ENCODE data around the gene RCE1.

DNA sequence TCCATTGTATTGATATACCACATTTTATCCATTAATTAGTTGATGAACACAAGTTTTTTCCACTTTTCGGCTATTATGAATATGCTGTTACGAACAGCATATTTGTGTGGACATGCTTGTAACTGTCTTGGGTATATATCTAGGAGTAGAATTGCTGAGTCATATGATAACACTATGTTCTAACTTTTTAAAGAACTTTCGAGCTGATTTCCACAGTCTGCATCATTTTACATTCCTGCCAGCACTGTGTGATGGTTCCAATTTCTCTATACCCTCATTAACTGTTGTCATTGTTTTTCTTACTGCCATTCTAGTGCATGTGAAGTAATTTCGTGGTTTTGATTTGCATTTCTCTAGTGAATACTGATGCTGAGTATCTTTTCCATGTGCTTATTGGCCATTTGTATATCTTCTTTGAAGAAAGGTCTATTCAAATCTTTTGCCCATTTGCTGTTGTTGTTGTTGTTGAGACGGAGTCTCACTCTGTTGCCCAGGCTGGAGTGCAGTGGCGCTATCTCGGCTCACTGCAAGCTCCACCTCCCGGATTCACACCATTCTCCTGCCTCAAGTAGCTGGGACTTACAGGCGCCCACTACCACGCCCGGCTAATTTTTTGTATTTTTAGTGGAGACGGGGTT, 7.4 kb upstream of the RCE1 start:
- TF ChIP-seq, protein P1, sequence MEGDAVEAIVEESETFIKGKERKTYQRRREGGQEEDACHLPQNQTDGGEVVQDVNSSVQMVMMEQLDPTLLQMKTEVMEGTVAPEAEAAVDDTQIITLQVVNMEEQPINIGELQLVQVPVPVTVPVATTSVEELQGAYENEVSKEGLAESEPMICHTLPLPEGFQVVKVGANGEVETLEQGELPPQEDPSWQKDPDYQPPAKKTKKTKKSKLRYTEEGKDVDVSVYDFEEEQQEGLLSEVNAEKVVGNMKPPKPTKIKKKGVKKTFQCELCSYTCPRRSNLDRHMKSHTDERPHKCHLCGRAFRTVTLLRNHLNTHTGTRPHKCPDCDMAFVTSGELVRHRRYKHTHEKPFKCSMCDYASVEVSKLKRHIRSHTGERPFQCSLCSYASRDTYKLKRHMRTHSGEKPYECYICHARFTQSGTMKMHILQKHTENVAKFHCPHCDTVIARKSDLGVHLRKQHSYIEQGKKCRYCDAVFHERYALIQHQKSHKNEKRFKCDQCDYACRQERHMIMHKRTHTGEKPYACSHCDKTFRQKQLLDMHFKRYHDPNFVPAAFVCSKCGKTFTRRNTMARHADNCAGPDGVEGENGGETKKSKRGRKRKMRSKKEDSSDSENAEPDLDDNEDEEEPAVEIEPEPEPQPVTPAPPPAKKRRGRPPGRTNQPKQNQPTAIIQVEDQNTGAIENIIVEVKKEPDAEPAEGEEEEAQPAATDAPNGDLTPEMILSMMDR (tag by site-specific recombination; IDR thresholded peaks at IDR 0.05): no peak
- TF ChIP-seq TCF7L2 (IDR thresholded peaks at IDR 0.05; ENCODE audit: borderline replicate concordance, low read depth, low read length) (no peak), SP3 (tag by site-specific recombination; IDR thresholded peaks at IDR 0.05) (no peak), SETDB1 (IDR thresholded peaks at IDR 0.05; ENCODE audit: insufficient read length, low read length) (no peak), ZNF404 (tag by site-specific recombination; IDR thresholded peaks at IDR 0.05) (no peak), SCRT1 (tag by site-specific recombination; IDR thresholded peaks at IDR 0.05; ENCODE audit: borderline replicate concordance) (no peak), ZBTB8A (tag by site-specific recombination; IDR thresholded peaks at IDR 0.05) (no peak), KLF16 (tag by site-specific recombination; IDR thresholded peaks at IDR 0.05) (no peak), SP2 (tag by site-specific recombination; IDR thresholded peaks at IDR 0.05) (no peak)
- TF ChIP-seq, protein P2, sequence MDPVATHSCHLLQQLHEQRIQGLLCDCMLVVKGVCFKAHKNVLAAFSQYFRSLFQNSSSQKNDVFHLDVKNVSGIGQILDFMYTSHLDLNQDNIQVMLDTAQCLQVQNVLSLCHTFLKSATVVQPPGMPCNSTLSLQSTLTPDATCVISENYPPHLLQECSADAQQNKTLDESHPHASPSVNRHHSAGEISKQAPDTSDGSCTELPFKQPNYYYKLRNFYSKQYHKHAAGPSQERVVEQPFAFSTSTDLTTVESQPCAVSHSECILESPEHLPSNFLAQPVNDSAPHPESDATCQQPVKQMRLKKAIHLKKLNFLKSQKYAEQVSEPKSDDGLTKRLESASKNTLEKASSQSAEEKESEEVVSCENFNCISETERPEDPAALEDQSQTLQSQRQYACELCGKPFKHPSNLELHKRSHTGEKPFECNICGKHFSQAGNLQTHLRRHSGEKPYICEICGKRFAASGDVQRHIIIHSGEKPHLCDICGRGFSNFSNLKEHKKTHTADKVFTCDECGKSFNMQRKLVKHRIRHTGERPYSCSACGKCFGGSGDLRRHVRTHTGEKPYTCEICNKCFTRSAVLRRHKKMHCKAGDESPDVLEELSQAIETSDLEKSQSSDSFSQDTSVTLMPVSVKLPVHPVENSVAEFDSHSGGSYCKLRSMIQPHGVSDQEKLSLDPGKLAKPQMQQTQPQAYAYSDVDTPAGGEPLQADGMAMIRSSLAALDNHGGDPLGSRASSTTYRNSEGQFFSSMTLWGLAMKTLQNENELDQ (tag by site-specific recombination; IDR thresholded peaks at IDR 0.05; ENCODE audit: low read depth): no peak
